GM20000 (cell line): ENCODE measurements around the gene ADGB.
"Not testable (repeated sequence)": the region's sequence is repeated elsewhere in the genome, so short reads cannot be mapped to it uniquely, and the experiment has no call there.

Experiments used
- DNase-seq: peaks from one replicate; pipeline ENCODE4 v3.0.0; 2012; ENCODE audit warnings: low spot score
- CTCF ChIP-seq: IDR thresholded peaks from 2 replicates; pipeline ENCODE4 v1.5.1; 2012; ENCODE audit warnings: mild to moderate bottlenecking, control low read depth; ENCODE audit errors: extremely low read depth, missing control alignments

ADGB gene

GRCh38 chr6:146598772-146599405 is at the start of gene ADGB:
Gene ADGB (plus strand): TSS chr6:146598972. CDS start chr6:146599041, 69 bp downstream.
- TF ChIP-seq CTCF: no peak
- DNase-seq: no peak

GRCh38 chr6:146550911-146551310 is 47.9 kb upstream of the ADGB start:
- no peak for TF ChIP-seq CTCF
- no peak for DNase-seq

GRCh38 chr6:146551545-146551944 is 47.2 kb upstream of the ADGB start:
- no peak for TF ChIP-seq CTCF
- no peak for DNase-seq

- DNase-seq: no peak
- no peak for TF ChIP-seq CTCF
These were observed 45.2 kb upstream of the ADGB start for GRCh38 chr6:146553377-146554135.

- no peak for TF ChIP-seq CTCF
- DNase-seq: no peak
These were observed 38.2 kb upstream of the ADGB start for GRCh38 chr6:146560607-146561006.

- DNase-seq: not testable (repeated sequence)
These were observed 32.1 kb upstream of the ADGB start for GRCh38 chr6:146566661-146567060.

- DNase-seq: not testable (repeated sequence)
These were observed 30.2 kb upstream of the ADGB start for GRCh38 chr6:146568619-146569018.

- no peak for DNase-seq
- TF ChIP-seq CTCF: no peak
These were observed 24.6 kb upstream of the ADGB start for GRCh38 chr6:146574211-146574610.
